Central memory CD4-positive, alpha-beta T cell (primary cell): Measurements from ENCODE around the gene DIP2B.

Source experiments
- DNase-seq: peaks from one replicate; pipeline ENCODE4 v3.0.0; 2022

The DIP2B gene

GRCh38 chr12:50615145-50615906 is 110.5 kb downstream of the DIP2B start:
- no peak for DNase-seq

GRCh38 chr12:50615907-50616296 is 111.1 kb downstream of the DIP2B start:
- DNase-seq, result no peak

GRCh38 chr12:50617657-50618056 is 112.9 kb downstream of the DIP2B start:
- DNase-seq, result no peak

- no peak for DNase-seq
Measured at GRCh38 chr12:50618864-50619609, 114.3 kb downstream of the DIP2B start.

GRCh38 chr12:50619610-50619958 is 114.8 kb downstream of the DIP2B start:
- DNase-seq, result no peak

- DNase-seq, result no peak
Measured at GRCh38 chr12:50620109-50620977, 115.6 kb downstream of the DIP2B start.

- no peak for DNase-seq
Measured at GRCh38 chr12:50620978-50621360, 116.2 kb downstream of the DIP2B start.

- no peak for DNase-seq
Measured at GRCh38 chr12:50621399-50622300, 116.9 kb downstream of the DIP2B start.

- no peak for DNase-seq
Measured at GRCh38 chr12:50625029-50625925, 120.5 kb downstream of the DIP2B start.

- no peak for DNase-seq
Measured at GRCh38 chr12:50626026-50626425, 121.2 kb downstream of the DIP2B start.

GRCh38 chr12:50627491-50627890 is 122.7 kb downstream of the DIP2B start:
- DNase-seq, result no peak

GRCh38 chr12:50628394-50628793 is 123.6 kb downstream of the DIP2B start:
- no peak for DNase-seq

- DNase-seq, result no peak
Measured at GRCh38 chr12:50633955-50634354, 129.2 kb downstream of the DIP2B start.

- no peak for DNase-seq
Measured at GRCh38 chr12:50634379-50634778, 129.6 kb downstream of the DIP2B start.

GRCh38 chr12:50635364-50635763 is 130.6 kb downstream of the DIP2B start:
- no peak for DNase-seq

GRCh38 chr12:50635857-50636256 is 131.1 kb downstream of the DIP2B start:
- DNase-seq, result no peak

- DNase-seq, result no peak
Measured at GRCh38 chr12:50636505-50636904, 131.7 kb downstream of the DIP2B start.

- peak; percentile 44 for DNase-seq
Measured at GRCh38 chr12:50637870-50638481, 133.2 kb downstream of the DIP2B start.

GRCh38 chr12:50638482-50638880 is 133.7 kb downstream of the DIP2B start:
- no peak for DNase-seq

- no peak for DNase-seq
Measured at GRCh38 chr12:50639721-50640120, 134.9 kb downstream of the DIP2B start.
